HCT116 (cell line): ENCODE measurements around the gene TBC1D17.

Source experiments
- CEBPB ChIP-seq: IDR thresholded peaks from 2 replicates; pipeline ENCODE4 v1.6.1; 2012; ENCODE audit warnings: low read depth
- EGR1 ChIP-seq: IDR thresholded peaks from 2 replicates; pipeline ENCODE4 v1.6.1; 2012; ENCODE audit warnings: low read depth
- ELF1 ChIP-seq: IDR thresholded peaks from 2 replicates; pipeline ENCODE4 v1.6.1; 2012; ENCODE audit warnings: low read depth, borderline replicate concordance
- EZH2phosphoT487 ChIP-seq: fragments of 200-600 bp; IDR thresholded peaks from 2 replicates; pipeline ENCODE4 v1.6.1; 2018; ENCODE audit warnings: antibody characterized with exemption, borderline replicate concordance
- JUND ChIP-seq: IDR thresholded peaks from 2 replicates; pipeline ENCODE4 v1.6.1; 2012
- POLR2A ChIP-seq: IDR thresholded peaks from 2 replicates; pipeline ENCODE4 v1.7.0; 2011; ENCODE audit warnings: borderline replicate concordance; ENCODE audit not compliant: insufficient read depth, insufficient read length; ENCODE audit errors: extremely low read depth
- POLR2AphosphoS5 ChIP-seq: IDR thresholded peaks from 2 replicates; pipeline ENCODE4 v1.6.1; 2011; ENCODE audit warnings: mild to moderate bottlenecking, low read depth, low read length, moderate library complexity
- SIN3A ChIP-seq: IDR thresholded peaks from 2 replicates; pipeline ENCODE4 v1.6.1; 2012; ENCODE audit warnings: low read depth
- SP1 ChIP-seq: IDR thresholded peaks from 2 replicates; pipeline ENCODE4 v1.6.1; 2012; ENCODE audit warnings: low read depth
- SRF ChIP-seq: IDR thresholded peaks from 2 replicates; pipeline ENCODE4 v1.6.1; 2012; ENCODE audit warnings: low read depth
- TCF7L2 ChIP-seq: IDR thresholded peaks from 2 replicates; pipeline ENCODE4 v1.7.0; 2011; ENCODE audit warnings: borderline replicate concordance, inconsistent platforms; ENCODE audit not compliant: insufficient read depth, insufficient read length; ENCODE audit errors: extremely low read depth
- YY1 ChIP-seq: IDR thresholded peaks from 2 replicates; pipeline ENCODE4 v1.6.1; 2011; ENCODE audit warnings: low read length, low read depth, moderate library complexity, mild to moderate bottlenecking; ENCODE audit not compliant: insufficient replicate concordance; ENCODE audit errors: extremely low read depth
- TF ChIP-seq, protein P1 (sequence below), 3 experiments: fragments of 200-600 bp in 1 of 3; sonication (generic) in 1 of 3; IDR thresholded peaks in 2 of 3; conservative IDR thresholded peaks in 1 of 3; 2 replicates each; pipeline ENCODE4 v1.5.1; 2012 to 2017; ENCODE audit warnings: low read depth in 2 of 3, low read length in 2 of 3, antibody characterized with exemption in 1 of 3, borderline replicate concordance in 1 of 3, control low read depth in 1 of 3, mild to moderate bottlenecking in 1 of 3, mixed read lengths in 1 of 3, mixed run types in 1 of 3, moderate library complexity in 1 of 3; ENCODE audit not compliant: insufficient read depth in 1 of 3
- TF ChIP-seq, protein P2 (sequence below): IDR thresholded peaks from 2 replicates; pipeline ENCODE4 v1.6.1; 2011; ENCODE audit warnings: mild to moderate bottlenecking, low read length, moderate library complexity; ENCODE audit not compliant: insufficient replicate concordance; ENCODE audit errors: extremely low read depth

DNA sequence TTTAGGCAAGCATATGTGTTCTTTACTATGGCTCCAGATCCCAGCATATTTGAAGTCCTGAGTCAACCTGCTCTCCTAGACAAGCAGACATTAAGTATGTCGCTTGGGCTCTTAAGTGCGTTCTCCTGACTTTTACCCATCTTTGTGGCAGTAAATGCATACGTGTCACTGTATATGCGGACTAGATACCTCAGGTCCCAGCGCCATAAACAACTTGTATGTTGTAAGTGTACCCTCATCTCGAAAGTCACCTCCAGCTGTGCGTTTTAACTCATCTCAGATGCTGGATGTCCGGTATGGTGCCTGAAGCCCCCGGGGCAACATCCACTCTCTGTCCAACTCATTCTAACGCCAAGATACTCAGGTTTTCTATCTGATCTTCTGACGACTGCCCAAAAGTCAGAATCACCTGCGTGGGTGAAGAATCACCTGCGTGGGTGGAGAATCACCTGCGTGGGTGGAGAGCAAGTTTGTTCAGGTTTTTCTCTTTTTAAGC is 24.8 kb upstream of the TBC1D17 start:
- TF ChIP-seq, protein P1, sequence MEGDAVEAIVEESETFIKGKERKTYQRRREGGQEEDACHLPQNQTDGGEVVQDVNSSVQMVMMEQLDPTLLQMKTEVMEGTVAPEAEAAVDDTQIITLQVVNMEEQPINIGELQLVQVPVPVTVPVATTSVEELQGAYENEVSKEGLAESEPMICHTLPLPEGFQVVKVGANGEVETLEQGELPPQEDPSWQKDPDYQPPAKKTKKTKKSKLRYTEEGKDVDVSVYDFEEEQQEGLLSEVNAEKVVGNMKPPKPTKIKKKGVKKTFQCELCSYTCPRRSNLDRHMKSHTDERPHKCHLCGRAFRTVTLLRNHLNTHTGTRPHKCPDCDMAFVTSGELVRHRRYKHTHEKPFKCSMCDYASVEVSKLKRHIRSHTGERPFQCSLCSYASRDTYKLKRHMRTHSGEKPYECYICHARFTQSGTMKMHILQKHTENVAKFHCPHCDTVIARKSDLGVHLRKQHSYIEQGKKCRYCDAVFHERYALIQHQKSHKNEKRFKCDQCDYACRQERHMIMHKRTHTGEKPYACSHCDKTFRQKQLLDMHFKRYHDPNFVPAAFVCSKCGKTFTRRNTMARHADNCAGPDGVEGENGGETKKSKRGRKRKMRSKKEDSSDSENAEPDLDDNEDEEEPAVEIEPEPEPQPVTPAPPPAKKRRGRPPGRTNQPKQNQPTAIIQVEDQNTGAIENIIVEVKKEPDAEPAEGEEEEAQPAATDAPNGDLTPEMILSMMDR (IDR thresholded peaks at IDR 0.05 in 2 of 3, conservative IDR thresholded peaks at IDR 0.05 in 1 of 3; ENCODE audit: borderline replicate concordance in 1 of 3, insufficient read depth in 1 of 3, low read depth in 2 of 3, low read length in 2 of 3) = no peak
- TF ChIP-seq EZH2phosphoT487 (no peak), POLR2A (no peak), TCF7L2 (no peak), SRF (no peak), JUND (no peak), ELF1 (no peak), YY1 (no peak), CEBPB (no peak), EGR1 (no peak), SIN3A (no peak), POLR2AphosphoS5 (no peak), SP1 (no peak)
- TF ChIP-seq, protein P2, sequence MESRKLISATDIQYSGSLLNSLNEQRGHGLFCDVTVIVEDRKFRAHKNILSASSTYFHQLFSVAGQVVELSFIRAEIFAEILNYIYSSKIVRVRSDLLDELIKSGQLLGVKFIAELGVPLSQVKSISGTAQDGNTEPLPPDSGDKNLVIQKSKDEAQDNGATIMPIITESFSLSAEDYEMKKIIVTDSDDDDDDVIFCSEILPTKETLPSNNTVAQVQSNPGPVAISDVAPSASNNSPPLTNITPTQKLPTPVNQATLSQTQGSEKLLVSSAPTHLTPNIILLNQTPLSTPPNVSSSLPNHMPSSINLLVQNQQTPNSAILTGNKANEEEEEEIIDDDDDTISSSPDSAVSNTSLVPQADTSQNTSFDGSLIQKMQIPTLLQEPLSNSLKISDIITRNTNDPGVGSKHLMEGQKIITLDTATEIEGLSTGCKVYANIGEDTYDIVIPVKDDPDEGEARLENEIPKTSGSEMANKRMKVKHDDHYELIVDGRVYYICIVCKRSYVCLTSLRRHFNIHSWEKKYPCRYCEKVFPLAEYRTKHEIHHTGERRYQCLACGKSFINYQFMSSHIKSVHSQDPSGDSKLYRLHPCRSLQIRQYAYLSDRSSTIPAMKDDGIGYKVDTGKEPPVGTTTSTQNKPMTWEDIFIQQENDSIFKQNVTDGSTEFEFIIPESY = no peak
